OCI-LY3 (cell line): ENCODE data around the gene XIAP.

Source experiments
- EZH2phosphoT487 ChIP-seq: fragments of 200-600 bp; shearing (Covaris generic); IDR thresholded peaks from 2 replicates; pipeline ENCODE4 v1.6.1; 2018; ENCODE audit warnings: antibody characterized with exemption, mixed run types, low read depth
- TF ChIP-seq, protein P1 (sequence below): fragments of 200-600, 300-600 bp; sonication (generic); IDR thresholded peaks from 2 replicates; pipeline ENCODE4 v1.5.1; 2014; ENCODE audit warnings: antibody characterized with exemption, low read length, low read depth

DNA sequence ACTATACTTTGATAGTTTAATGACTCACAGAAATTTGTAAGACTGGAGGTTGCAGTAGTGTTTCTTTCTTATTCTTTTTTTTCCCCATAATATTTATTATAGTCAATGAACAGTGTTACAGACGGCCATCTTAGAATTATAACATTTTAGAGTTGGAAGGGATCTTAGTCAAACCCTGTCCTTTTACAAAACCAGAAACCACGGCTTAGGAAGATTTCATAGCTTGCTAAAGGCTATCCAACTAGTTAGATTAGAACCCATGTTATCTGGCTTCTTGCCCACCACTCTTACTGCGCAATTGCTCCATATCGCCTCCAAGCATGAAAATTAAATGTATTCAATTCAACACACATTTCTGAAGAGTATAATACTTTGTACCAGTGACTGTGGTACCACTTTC, 1.1 kb downstream of the XIAP start:
- TF ChIP-seq, protein P1, sequence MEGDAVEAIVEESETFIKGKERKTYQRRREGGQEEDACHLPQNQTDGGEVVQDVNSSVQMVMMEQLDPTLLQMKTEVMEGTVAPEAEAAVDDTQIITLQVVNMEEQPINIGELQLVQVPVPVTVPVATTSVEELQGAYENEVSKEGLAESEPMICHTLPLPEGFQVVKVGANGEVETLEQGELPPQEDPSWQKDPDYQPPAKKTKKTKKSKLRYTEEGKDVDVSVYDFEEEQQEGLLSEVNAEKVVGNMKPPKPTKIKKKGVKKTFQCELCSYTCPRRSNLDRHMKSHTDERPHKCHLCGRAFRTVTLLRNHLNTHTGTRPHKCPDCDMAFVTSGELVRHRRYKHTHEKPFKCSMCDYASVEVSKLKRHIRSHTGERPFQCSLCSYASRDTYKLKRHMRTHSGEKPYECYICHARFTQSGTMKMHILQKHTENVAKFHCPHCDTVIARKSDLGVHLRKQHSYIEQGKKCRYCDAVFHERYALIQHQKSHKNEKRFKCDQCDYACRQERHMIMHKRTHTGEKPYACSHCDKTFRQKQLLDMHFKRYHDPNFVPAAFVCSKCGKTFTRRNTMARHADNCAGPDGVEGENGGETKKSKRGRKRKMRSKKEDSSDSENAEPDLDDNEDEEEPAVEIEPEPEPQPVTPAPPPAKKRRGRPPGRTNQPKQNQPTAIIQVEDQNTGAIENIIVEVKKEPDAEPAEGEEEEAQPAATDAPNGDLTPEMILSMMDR: no peak
- no peak for TF ChIP-seq EZH2phosphoT487
